OCI-LY1 (cell line): ENCODE data around the gene STAT5B.

ENCODE experiments used
- EZH2 ChIP-seq: fragments of 200-600 bp; sonication (generic), shearing (Covaris generic); IDR thresholded peaks from 2 replicates; pipeline ENCODE4 v1.8.0; 2017; ENCODE audit warnings: borderline replicate concordance, mixed run types, mild to moderate bottlenecking, antibody characterized with exemption, low read length, moderate library complexity, mixed read lengths
- TF ChIP-seq, protein P1 (sequence below): fragments of 200-600 bp; sonication (generic), shearing (Covaris generic); IDR thresholded peaks from 2 replicates; pipeline ENCODE4 v1.5.1; 2017; ENCODE audit warnings: mild to moderate bottlenecking, antibody characterized with exemption, low read length, moderate library complexity, mixed read lengths

DNA sequence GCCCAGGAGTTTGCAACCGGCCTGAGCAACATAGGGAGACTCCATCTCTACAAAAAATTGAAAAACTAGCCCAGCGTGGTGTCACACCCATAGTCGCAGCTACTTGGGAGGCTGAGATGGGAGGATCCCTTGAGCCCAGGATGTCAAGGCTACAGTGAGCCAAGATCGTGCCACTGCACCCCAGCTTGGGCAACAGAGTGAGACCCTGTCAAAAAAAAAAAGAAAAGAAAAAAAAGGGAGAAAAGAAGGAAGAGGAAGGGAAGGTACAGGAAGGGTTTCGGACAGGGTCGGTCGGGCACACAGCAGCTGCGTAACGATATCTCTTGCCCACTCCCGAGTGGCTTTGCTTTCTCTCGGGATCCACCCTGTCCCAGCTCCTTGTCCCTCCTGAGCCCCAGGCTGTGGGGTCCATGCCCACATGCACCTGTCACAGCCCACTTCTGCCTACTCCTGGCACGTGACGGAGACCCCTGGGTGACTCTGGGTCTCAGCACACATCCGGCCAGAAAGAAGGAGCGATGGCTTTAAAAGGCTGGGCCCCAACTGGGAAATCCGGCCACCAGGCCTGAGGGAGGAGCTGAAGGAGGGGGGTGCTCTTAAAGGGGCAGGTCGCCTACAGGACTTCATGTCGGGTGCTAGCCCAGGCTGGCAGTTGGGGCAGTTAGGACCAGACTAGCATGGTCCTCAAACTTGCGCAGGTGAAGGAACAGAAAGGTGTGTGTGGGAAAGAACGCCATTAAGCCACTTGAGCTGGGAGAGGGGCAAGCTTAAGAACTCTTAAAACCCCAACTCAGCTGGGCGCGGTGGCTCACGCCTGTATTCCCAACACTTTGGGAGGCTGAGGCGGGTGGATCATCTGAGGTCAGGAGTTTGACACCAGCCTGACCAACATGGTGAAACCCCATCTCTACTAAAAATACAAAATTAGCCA lies 82.0 kb downstream of the STAT5B start, which contains the start of gene GHDC:
- TF ChIP-seq, protein P1, sequence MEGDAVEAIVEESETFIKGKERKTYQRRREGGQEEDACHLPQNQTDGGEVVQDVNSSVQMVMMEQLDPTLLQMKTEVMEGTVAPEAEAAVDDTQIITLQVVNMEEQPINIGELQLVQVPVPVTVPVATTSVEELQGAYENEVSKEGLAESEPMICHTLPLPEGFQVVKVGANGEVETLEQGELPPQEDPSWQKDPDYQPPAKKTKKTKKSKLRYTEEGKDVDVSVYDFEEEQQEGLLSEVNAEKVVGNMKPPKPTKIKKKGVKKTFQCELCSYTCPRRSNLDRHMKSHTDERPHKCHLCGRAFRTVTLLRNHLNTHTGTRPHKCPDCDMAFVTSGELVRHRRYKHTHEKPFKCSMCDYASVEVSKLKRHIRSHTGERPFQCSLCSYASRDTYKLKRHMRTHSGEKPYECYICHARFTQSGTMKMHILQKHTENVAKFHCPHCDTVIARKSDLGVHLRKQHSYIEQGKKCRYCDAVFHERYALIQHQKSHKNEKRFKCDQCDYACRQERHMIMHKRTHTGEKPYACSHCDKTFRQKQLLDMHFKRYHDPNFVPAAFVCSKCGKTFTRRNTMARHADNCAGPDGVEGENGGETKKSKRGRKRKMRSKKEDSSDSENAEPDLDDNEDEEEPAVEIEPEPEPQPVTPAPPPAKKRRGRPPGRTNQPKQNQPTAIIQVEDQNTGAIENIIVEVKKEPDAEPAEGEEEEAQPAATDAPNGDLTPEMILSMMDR, result no peak
- no peak for TF ChIP-seq EZH2
